Skeletal muscle tissue (tissue), 4 donors: ENCODE results near the gene NELFE. TPM values are rescaled to one million over a fixed set of nuclear protein-coding genes. Genes with fewer than 3 reads are reported as not detected.
"Not testable (repeated sequence)": the region's sequence is repeated elsewhere in the genome, so short reads cannot be mapped to it uniquely, and the experiment has no call there.

ENCODE experiments used
- H3K27ac ChIP-seq: one replicate; pipeline ENCODE4 v1.7.0; 2013; ENCODE audit warnings: mild to moderate bottlenecking, low read depth, low read length, inconsistent platforms
- H3K27me3 ChIP-seq, 3 donors: one replicate each; pipeline ENCODE4 v1.7.0; 2013; ENCODE audit warnings: low read length in 3 of 3; ENCODE audit not compliant: control insufficient read depth in 3 of 3, insufficient read depth in 3 of 3
- H3K36me3 ChIP-seq, 3 donors: one replicate each; pipeline ENCODE4 v1.7.0; 2013; ENCODE audit warnings: low read length in 3 of 3; ENCODE audit not compliant: control insufficient read depth in 3 of 3, insufficient read depth in 3 of 3
- H3K4me1 ChIP-seq, 3 donors: one replicate each; pipeline ENCODE4 v1.7.0; 2013; ENCODE audit warnings: low read length in 3 of 3, mild to moderate bottlenecking in 3 of 3; ENCODE audit not compliant: control insufficient read depth in 3 of 3, insufficient read depth in 3 of 3
- H3K4me3 ChIP-seq, 3 donors: one replicate each; pipeline ENCODE4 v1.7.0; 2013; ENCODE audit warnings: low read length in 3 of 3
- H3K9ac ChIP-seq, 3 donors: one replicate each; pipeline ENCODE4 v1.7.0; 2013; ENCODE audit warnings: low read length in 3 of 3, mild to moderate bottlenecking in 3 of 3, moderate library complexity in 2 of 3, low read depth in 1 of 3
- H3K9me3 ChIP-seq, 3 donors: one replicate each; pipeline ENCODE4 v1.7.0; 2013; ENCODE audit warnings: low read length in 3 of 3; ENCODE audit not compliant: control insufficient read depth in 3 of 3
- total RNA-seq: library from RNA; depleted of rRNA; stranded (reverse); fragments of >200 nt; gene quantifications from one replicate; pipeline ENCODE4 v1.2.3, GENCODE V29; 2014
- donor health status: Osteomylitis.

NELFE gene
- total RNA-seq, 1 donor from 2014 or later = 61.6 TPM

DNA sequence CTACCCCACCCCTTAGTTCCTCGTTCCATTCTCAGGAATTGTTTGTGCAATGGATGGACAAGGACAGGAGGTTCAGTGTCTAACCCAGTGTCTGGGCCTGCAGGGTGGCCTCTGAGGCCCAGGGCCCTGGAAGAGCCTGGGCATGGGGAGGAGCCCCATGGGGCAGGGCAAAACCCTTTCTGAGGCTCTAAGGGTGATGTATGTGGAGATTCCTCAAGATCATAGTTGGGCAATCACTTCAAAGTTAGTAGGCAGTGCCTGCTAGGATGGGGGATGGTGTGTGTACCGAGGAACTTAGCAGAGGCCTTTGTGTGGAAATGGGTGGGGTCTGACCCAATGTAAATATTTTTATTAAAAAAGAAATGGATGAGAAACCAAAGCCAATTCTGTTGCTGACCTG is 38.0 kb downstream of the NELFE start:
- Histone ChIP-seq H3K36me3 (no peaks in the 10 kb centered on the region), H3K27ac (no peak overlapping the region), H3K4me3 (no peak overlapping the region), H3K9me3 (no peaks in the 10 kb centered on the region), H3K4me1 (no peaks in the 10 kb centered on the region), H3K9ac (no peak overlapping the region), H3K27me3 (no peaks in the 10 kb centered on the region)

DNA sequence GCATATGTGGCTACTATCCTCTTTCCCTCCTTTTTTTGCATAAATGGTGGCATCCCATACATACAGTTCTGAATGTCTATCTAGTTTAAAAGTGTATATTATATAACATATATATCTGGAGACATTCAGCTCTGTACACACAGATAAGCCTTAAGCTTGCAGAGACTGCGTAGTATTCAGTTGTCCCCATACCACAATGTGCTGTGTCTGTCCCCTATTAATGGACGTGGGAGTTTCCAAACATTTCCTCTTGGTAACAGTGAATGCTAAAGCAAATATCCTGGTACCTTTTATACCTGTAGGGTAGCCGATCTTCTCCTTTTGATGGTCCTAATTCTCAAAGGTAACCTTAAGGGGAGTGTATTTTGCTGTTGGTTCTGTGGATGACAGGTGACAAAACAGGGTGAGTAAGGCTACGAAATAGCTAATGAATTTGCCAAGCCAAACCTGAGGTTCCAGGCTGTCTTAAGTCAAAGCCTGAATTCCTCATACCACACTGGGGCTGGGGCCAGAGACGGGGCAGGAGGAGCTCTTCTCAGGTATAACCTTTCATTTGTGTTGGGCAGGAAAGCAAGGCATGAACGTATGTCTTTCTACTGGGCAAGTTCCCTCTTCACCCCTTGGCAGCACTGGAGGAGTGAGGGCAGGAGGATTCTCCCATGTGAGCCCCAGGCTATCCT is 39.0 kb downstream of the NELFE start:
- H3K9me3 ChIP-seq = no peaks in the 10 kb centered on the region
- H3K9ac ChIP-seq = no peak overlapping the region
- no peaks in the 10 kb centered on the region for H3K4me1 ChIP-seq
- H3K27me3 ChIP-seq = no peaks in the 10 kb centered on the region
- H3K36me3 ChIP-seq = no peaks in the 10 kb centered on the region
- no peak overlapping the region for H3K27ac ChIP-seq
- no peak overlapping the region for H3K4me3 ChIP-seq

DNA sequence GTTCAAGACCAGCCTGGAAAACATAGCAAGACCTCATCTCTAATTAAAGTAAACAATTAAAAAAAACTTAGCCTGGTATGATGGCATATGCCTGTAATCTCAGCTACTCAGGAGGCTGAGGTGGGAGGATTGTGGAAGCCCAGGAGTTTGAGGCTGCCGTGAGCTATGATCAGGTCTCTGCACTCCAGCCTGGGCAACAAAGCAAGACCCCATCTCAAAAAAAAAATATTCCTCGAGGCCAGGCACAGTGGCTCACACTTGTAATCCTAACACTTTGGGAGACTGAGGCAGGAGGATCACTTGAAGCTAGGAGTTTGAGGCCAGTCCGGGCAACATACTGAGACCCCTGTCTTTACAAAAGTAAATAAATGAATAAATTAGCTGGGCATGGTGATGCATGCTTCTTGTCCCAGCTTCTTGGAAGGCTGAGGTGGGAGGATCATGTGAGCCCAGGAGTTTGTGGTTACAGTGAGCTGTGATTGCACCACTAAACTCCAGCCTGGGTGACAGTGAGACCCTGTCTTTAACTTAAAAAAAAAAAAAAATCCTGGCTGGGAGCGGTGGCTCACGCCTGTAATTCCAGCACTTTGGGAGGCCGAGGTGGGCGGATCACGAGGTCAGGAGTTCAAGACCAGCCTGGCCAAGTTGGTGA is 40.6 kb downstream of the NELFE start:
- no peaks in the 10 kb centered on the region for H3K4me1 ChIP-seq
- H3K27me3 ChIP-seq = no peaks in the 10 kb centered on the region
- no peak overlapping the region for H3K27ac ChIP-seq
- H3K36me3 ChIP-seq = no peaks in the 10 kb centered on the region
- H3K4me3 ChIP-seq = no peak overlapping the region
- no peaks in the 10 kb centered on the region for H3K9me3 ChIP-seq
- no peak overlapping the region for H3K9ac ChIP-seq

DNA sequence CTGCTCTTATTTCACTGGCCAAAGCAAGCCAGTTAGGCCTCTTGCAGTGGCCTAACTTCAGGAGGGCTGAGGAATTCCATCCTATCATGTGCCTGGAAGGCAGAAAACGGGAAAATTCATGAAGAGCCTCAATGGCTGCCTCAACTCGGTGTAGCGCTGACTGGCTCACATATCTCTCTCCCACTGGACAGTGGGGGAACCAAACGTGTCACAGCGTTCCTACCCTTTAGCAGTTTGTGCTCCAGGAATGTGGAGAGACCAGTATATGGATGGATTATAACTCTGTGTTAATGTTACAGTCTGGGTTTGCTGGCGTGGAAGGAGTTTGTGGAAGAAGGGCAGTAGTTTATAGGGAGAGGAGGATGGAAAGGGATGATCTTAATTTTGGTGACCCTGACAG is 43.0 kb downstream of the NELFE start:
- Histone ChIP-seq H3K9ac (no peak overlapping the region), H3K4me1 (no peaks in the 10 kb centered on the region), H3K27me3 (no peaks in the 10 kb centered on the region), H3K36me3 (no peaks in the 10 kb centered on the region), H3K4me3 (no peak overlapping the region), H3K9me3 (no peaks in the 10 kb centered on the region), H3K27ac (no peak overlapping the region)

DNA sequence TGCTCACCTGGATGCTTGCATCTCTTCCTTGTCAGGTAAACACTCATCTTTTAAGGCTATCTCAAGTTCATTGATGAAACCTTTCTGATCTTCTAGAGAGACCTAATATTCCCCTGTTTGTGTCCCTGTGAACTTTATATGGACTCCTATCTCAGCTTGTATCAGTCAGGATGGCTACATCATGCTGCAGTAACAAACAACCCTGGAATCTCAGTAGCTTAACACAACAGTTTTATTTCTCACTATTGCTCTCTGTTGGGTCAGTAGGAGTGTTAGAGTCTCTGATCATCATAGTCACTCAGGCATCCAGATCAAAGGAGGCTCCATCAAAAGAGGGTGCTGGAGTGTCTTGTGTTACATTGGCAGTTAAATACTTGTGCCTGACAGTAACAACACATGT is 43.4 kb downstream of the NELFE start:
- Histone ChIP-seq H3K27ac (no peak overlapping the region), H3K27me3 (no peaks in the 10 kb centered on the region), H3K9me3 (no peaks in the 10 kb centered on the region), H3K36me3 (no peaks in the 10 kb centered on the region), H3K4me3 (no peak overlapping the region), H3K4me1 (no peaks in the 10 kb centered on the region), H3K9ac (no peak overlapping the region)

DNA sequence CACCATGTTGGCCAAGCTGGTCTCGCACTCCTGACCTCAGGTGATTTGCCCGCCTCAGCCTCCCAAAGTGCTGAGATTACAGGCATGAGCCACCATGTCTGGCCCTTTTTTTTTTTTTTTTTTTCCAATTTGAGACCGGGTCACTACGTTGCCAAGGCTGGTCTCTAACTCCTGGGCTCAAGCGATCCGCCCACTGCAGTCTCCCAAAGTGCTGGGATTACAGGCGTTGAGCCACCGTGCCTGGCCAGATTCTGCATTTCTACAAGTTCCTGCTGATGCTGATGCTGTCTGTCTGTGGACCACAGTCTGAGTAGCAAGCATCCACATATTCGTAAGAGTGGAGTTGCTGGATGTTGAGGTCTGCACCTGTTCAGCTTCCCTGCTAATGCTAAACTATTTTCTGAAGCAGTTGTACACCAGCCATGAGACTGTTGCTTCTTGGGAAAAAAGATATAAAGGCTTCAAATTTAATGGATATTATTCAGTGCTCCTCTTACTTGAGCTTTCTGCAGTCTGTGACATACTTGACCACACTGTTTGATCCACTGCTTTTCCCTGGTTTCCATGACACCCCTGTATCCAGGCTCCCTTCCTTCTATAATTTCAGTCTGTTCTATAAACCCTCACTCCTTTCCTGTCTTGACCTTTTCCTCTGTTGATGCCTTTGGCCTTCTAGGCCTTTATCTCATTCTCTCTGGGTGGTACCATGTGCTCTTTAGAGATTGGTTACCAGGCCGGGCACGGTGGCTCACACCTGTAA is 46.8 kb downstream of the NELFE start:
- no peaks in the 10 kb centered on the region for H3K9me3 ChIP-seq
- H3K4me3 ChIP-seq = no peak overlapping the region
- H3K4me1 ChIP-seq = no peaks in the 10 kb centered on the region
- no peaks in the 10 kb centered on the region for H3K27me3 ChIP-seq
- no peak overlapping the region for H3K27ac ChIP-seq
- H3K36me3 ChIP-seq = no peaks in the 10 kb centered on the region
- H3K9ac ChIP-seq = no peak overlapping the region

DNA sequence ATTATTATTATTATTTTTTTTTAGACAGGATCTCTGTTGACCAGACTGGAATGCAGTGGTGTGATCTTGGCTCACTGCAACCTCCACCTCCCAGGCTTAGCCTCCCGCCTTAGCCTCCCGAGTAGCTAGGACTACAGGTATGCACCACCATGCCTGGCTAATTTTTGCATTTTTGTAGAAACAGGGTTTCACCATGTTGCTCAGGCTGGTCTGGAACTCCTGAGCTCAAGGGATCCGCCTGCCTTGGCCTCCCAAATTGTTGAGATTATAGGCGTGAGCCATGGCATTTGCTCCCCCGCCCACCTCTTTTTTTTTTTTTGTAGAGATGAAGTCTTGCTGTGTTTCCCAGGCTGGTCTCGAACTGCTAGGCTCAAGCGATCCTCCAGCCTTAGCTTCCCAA is 49.5 kb downstream of the NELFE start:
- not testable (repeated sequence) for H3K4me3 ChIP-seq, H3K9me3 ChIP-seq, H3K27ac ChIP-seq, H3K9ac ChIP-seq, H3K36me3 ChIP-seq, H3K4me1 ChIP-seq, H3K27me3 ChIP-seq

DNA sequence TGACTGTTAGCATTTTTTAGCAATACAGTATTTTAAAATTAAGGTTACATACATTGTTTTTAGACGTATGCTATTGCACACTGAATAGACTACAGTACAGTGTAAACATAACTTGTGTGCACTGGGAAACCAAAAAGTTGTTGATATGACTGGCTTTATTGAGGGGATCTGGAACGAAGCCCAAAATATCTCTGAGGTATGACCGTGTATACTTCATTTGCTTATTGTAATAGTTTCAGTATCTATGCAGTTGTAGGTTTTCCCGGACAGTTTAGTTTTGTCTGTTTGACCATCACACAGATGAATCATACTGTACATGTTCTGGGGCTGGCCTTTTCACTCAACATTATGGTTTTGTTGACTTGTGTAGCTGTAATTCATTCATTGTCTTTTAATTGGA is 50.0 kb downstream of the NELFE start:
- Histone ChIP-seq H3K36me3 (no peaks in the 10 kb centered on the region), H3K4me3 (no peak overlapping the region), H3K9ac (no peak overlapping the region), H3K27me3 (peaks cover 0 to 7% (median 0%) of the 10 kb centered on the region in 3 donors), H3K9me3 (no peaks in the 10 kb centered on the region), H3K4me1 (no peaks in the 10 kb centered on the region), H3K27ac (no peak overlapping the region)

DNA sequence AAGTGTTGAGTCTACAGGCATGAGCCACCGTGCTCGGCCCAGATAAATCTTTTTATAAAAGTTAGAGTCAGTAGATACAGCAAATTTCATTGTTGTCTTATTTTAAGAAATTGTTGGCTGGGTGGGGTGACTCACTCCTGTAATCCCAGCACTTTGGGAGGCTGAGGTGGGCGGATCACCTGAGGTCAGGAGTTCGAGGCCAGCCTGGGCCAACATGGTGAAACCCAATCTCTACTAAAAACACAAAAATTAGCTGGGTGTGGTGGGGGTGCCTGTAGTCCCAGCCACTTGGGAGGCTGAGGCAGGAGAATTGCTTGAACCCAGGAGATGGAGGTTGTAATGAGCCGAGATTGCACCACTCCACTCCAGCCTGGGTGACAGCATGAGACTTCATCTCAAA is 50.5 kb downstream of the NELFE start:
- H3K36me3 ChIP-seq, H3K9ac ChIP-seq, H3K9me3 ChIP-seq, H3K4me1 ChIP-seq, H3K27me3 ChIP-seq, H3K27ac ChIP-seq, H3K4me3 ChIP-seq: not testable (repeated sequence)

DNA sequence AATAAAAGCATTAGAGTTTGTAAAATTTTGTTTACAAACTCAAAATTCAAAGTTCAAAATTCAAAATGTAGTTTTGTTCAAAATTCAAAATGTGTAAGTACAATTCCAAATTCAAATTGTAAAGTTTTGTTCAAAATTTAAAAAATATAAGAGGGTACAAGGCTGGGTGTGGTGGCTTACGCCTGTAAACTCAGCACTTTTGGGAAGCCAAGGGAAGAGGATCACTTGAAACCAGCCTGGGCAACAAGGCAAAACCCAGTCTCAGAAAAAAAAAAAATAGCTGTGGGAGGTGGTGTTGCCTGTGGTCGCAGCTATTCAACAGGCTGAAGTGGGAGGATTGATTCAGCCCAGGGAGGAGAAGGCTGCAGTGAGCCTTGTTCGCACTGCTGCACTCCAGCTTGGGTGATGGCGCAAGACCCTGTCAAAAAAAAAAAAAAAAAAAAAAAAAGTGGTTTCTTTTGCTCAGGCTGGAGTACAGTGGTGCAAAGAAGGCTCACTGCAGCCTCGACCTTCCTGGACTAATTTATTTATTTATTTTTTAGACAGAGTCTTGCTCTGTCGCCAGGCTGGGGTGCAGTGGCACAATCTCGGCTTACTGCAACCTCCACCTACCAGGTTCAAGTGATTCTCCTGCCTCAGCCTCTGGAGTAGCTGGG is 51.5 kb downstream of the NELFE start:
- H3K27me3 ChIP-seq = peaks cover 0 to 7% (median 0%) of the 10 kb centered on the region in 3 donors
- H3K9ac ChIP-seq = no peak overlapping the region
- no peaks in the 10 kb centered on the region for H3K9me3 ChIP-seq
- no peaks in the 10 kb centered on the region for H3K36me3 ChIP-seq
- H3K4me3 ChIP-seq = no peak overlapping the region
- H3K27ac ChIP-seq = no peak overlapping the region
- peaks cover 6 to 12% (median 7%) of the 10 kb centered on the region in 3 donors for H3K4me1 ChIP-seq
